OCI-LY1 (cell line): Measurements from ENCODE around the gene RAB39A.

ENCODE experiments used
- H2AFZ ChIP-seq: fragments of 200-600 bp; sonication (generic), shearing (Covaris generic); 2 replicates; pipeline ENCODE4 v1.6.0; 2014; ENCODE audit warnings: antibody characterized with exemption, mild to moderate bottlenecking, low read length
- H3F3A ChIP-seq: fragments of 200-600 bp; sonication (generic), shearing (Covaris generic); 2 replicates; pipeline ENCODE4 v1.6.0; 2014; ENCODE audit warnings: mild to moderate bottlenecking, antibody characterized with exemption, low read length, moderate library complexity; ENCODE audit not compliant: insufficient read depth
- H3K27ac ChIP-seq: fragments of 200-600 bp; sonication (generic); 2 replicates; pipeline ENCODE4 v1.5.1; 2014; ENCODE audit warnings: low read length, mixed run types, mild to moderate bottlenecking, low read depth; ENCODE audit not compliant: poor library complexity, severe bottlenecking
- H3K27me3 ChIP-seq: fragments of 200-600 bp; sonication (generic); 2 replicates; pipeline ENCODE4 v1.6.0; 2014; ENCODE audit warnings: antibody characterized with exemption, mild to moderate bottlenecking, low read length, moderate library complexity; ENCODE audit not compliant: insufficient read depth
- H3K36me3 ChIP-seq: fragments of 200-600 bp; sonication (generic); 2 replicates; pipeline ENCODE4 v1.6.1; 2014; ENCODE audit warnings: mild to moderate bottlenecking, antibody characterized with exemption, low read length, moderate library complexity, mixed read lengths; ENCODE audit not compliant: insufficient read depth
- H3K4me1 ChIP-seq: fragments of 200-600 bp; sonication (generic); 2 replicates; pipeline ENCODE4 v1.5.1; 2014; ENCODE audit warnings: mild to moderate bottlenecking, low read length, moderate library complexity; ENCODE audit not compliant: insufficient read depth, severe bottlenecking
- H3K4me2 ChIP-seq: fragments of 200-600 bp; sonication (generic), shearing (Covaris generic); 2 replicates; pipeline ENCODE4 v1.6.1; 2014; ENCODE audit warnings: low read length
- H3K4me3 ChIP-seq: fragments of 200-600 bp; sonication (generic); 2 replicates; pipeline ENCODE4 v1.5.1; 2014; ENCODE audit warnings: low read length, low read depth, mild to moderate bottlenecking, mixed read lengths; ENCODE audit not compliant: poor library complexity, severe bottlenecking
- H3K79me2 ChIP-seq: fragments of 200-600 bp; shearing (Covaris generic); 2 replicates; pipeline ENCODE4 v1.6.1; 2016; ENCODE audit warnings: mixed run types, low read length, mixed read lengths; ENCODE audit not compliant: insufficient read depth
- H3K9ac ChIP-seq: fragments of 200-600 bp; sonication (generic), shearing (Covaris generic); 2 replicates; pipeline ENCODE4 v1.6.1; 2014; ENCODE audit warnings: mild to moderate bottlenecking, low read length, mixed read lengths
- H3K9me2 ChIP-seq: fragments of 200-600 bp; sonication (generic), shearing (Covaris generic); 2 replicates; pipeline ENCODE4 v1.6.1; 2014; ENCODE audit warnings: low read depth, mild to moderate bottlenecking, low read length, mixed read lengths
- H3K9me3 ChIP-seq: fragments of 200-600 bp; shearing (Covaris generic); 2 replicates; pipeline ENCODE4 v1.6.1; 2014; ENCODE audit warnings: low read length, mixed read lengths
- H4K20me1 ChIP-seq: fragments of 200-600 bp; sonication (generic), shearing (Covaris generic); 2 replicates; pipeline ENCODE4 v1.6.0; 2016; ENCODE audit warnings: mild to moderate bottlenecking, low read length; ENCODE audit not compliant: insufficient read depth
- CTCF ChIP-seq: fragments of 200-600 bp; sonication (generic), shearing (Covaris generic); IDR thresholded peaks from 2 replicates; pipeline ENCODE4 v1.5.1; 2017; ENCODE audit warnings: mild to moderate bottlenecking, antibody characterized with exemption, low read length, moderate library complexity, mixed read lengths
- EZH2 ChIP-seq: fragments of 200-600 bp; sonication (generic), shearing (Covaris generic); IDR thresholded peaks from 2 replicates; pipeline ENCODE4 v1.8.0; 2017; ENCODE audit warnings: borderline replicate concordance, mixed run types, mild to moderate bottlenecking, antibody characterized with exemption, low read length, moderate library complexity, mixed read lengths

Gene RAB39A

DNA sequence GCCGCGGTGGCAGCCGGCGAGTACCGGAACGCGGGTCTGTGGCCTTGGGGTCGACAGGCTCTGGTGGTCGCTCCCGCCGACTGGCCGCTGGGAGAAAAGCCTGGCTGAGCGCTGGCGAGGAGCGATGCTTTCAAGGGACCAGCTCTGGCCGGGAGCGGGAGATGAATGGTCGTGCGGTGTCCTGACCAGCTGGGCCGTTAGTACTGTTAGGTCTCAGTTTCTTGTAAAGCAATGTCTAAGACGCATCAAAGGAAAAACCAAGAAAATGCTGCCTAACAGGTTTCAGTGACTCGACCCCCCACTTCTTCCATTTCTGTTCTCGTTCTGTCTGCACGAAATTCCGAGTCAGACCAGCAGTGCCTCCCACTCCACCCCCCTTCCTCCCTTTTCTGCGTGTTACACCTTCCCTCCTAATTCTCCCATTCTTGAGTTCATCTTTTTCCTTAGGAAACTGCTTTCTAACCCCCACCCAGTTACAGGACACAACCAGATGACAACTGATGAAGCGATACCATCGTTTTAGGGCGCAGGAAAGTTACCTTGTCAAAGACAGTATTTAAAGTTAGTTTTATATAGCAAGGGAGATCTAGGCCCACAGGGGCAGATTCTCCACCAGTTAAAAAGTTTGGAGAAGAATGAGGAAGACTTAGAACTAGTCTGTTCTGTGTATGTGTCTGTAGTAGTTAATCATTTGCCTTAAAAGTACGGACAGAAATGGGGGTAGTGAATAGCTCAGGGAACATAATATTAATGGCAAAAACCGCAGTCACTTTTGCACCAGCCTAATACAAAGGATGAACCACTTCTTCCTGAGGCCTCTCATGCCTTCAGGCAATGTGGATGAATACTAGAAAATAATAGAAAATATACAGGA lies 81.5 kb downstream of the RAB39A start:
- H2AFZ ChIP-seq = no peak overlapping the region
- H4K20me1 ChIP-seq = no peaks in the 10 kb centered on the region
- H3K9me2 ChIP-seq = no peaks in the 10 kb centered on the region
- peaks cover 55% of the 10 kb centered on the region for H3K79me2 ChIP-seq
- peak overlapping the region; percentile 77 for H3K4me2 ChIP-seq
- H3F3A ChIP-seq = no peaks in the 10 kb centered on the region
- H3K9ac ChIP-seq = peak overlapping the region; percentile 97
- no peak for TF ChIP-seq CTCF
- H3K9me3 ChIP-seq = no peaks in the 10 kb centered on the region
- peaks cover 42% of the 10 kb centered on the region for H3K4me1 ChIP-seq
- peaks cover 13% of the 10 kb centered on the region; the same call in 1 of the 2 replicates for H3K36me3 ChIP-seq
- peak overlapping the region; percentile 87 for H3K4me3 ChIP-seq
- H3K27ac ChIP-seq = peak overlapping the region; percentile 81
- H3K27me3 ChIP-seq = no peaks in the 10 kb centered on the region

DNA sequence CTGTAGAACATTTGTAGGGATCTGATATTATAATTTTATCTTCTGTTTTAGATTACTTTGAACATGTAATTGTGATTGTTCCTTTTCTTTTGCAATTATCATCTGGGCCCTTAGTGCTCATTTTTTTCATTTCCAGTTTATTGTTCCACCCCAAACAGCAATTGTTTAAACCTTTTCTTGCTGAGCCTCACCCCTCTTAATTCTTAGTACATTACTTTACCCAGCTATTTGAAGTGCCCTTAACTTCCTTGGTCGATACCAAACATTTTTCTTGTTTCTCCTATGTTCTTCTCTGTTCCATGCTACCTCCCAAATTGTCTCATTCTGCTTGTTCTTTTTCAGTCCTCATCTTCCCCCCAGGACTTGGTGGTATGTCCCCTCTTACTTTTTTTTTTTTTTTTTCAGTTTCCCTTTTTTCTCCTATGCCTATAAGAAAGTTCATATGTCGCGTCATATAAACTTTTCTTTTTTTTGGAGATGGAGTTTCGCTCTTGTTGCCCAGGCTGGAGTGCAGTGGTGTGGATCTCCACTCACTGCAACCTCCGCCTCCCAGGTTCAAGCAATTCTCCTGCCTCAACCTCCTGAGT lies 84.0 kb downstream of the RAB39A start:
- Histone ChIP-seq H3K4me3 (no peak overlapping the region), H3K9me3 (no peaks in the 10 kb centered on the region), H2AFZ (no peak overlapping the region), H3K36me3 (peaks cover 13% of the 10 kb centered on the region; the same call in 1 of the 2 replicates), H3K79me2 (peaks cover 80% of the 10 kb centered on the region), H3K9ac (no peak overlapping the region), H3K27ac (no peak overlapping the region), H3K27me3 (no peaks in the 10 kb centered on the region), H3K4me1 (peaks cover 42% of the 10 kb centered on the region), H3F3A (no peaks in the 10 kb centered on the region), H3K4me2 (peak overlapping the region; percentile 1; the same call in 1 of the 2 replicates), H3K9me2 (no peaks in the 10 kb centered on the region), H4K20me1 (no peaks in the 10 kb centered on the region)
- no peak for TF ChIP-seq EZH2
- no peak for TF ChIP-seq CTCF
